ENCODE measurements around the gene XPO4.
"Not testable (repeated sequence)": the region's sequence is repeated elsewhere in the genome, so short reads cannot be mapped to it uniquely, and the experiment has no call there.

XPO4 gene

GRCh38 chr13:20927596-20928257 lies 25.2 kb upstream of the XPO4 start:
- TF ChIP-seq CTCF (IDR thresholded peaks at IDR 0.05; ENCODE audit: borderline replicate concordance, insufficient read depth, low read depth, low read length): no peak
- no peak overlapping the region for H3K4me3 ChIP-seq (ENCODE audit: low read depth, low read length)

GRCh38 chr13:20925395-20925790 lies 22.8 kb upstream of the XPO4 start:
- H3K4me3 ChIP-seq (ENCODE audit: low read depth, low read length): not testable (repeated sequence)

GRCh38 chr13:20924758-20925394 lies 22.3 kb upstream of the XPO4 start:
- TF ChIP-seq CTCF (IDR thresholded peaks at IDR 0.05; ENCODE audit: borderline replicate concordance, insufficient read depth, low read depth, low read length): peak; percentile 56; the same call in 1 of the 2 replicates
- H3K4me3 ChIP-seq (ENCODE audit: low read depth, low read length): no peak overlapping the region

GRCh38 chr13:20923272-20923671 lies 20.7 kb upstream of the XPO4 start:
- no peak overlapping the region for H3K4me3 ChIP-seq (ENCODE audit: low read depth, low read length)
- no peak for TF ChIP-seq CTCF (IDR thresholded peaks at IDR 0.05; ENCODE audit: borderline replicate concordance, insufficient read depth, low read depth, low read length)

GRCh38 chr13:20921572-20921971 lies 19.0 kb upstream of the XPO4 start:
- H3K4me3 ChIP-seq (ENCODE audit: low read depth, low read length): no peak overlapping the region
- no peak for TF ChIP-seq CTCF (IDR thresholded peaks at IDR 0.05; ENCODE audit: borderline replicate concordance, insufficient read depth, low read depth, low read length)

- not testable (repeated sequence) for H3K4me3 ChIP-seq (ENCODE audit: low read depth, low read length)
Observed at GRCh38 chr13:20915676-20916075, 13.1 kb upstream of the XPO4 start.

GRCh38 chr13:20911037-20911436 lies 8.5 kb upstream of the XPO4 start:
- H3K4me3 ChIP-seq (ENCODE audit: low read depth, low read length): no peak overlapping the region
- no peak for TF ChIP-seq CTCF (IDR thresholded peaks at IDR 0.05; ENCODE audit: borderline replicate concordance, insufficient read depth, low read depth, low read length)

- no peak for TF ChIP-seq CTCF (IDR thresholded peaks at IDR 0.05; ENCODE audit: borderline replicate concordance, insufficient read depth, low read depth, low read length)
- no peak overlapping the region for H3K4me3 ChIP-seq (ENCODE audit: low read depth, low read length)
Observed at GRCh38 chr13:20908714-20909497, 6.4 kb upstream of the XPO4 start.
